ENCODE measurements around the gene PRKAR2B. TPM values are rescaled to one million over a fixed set of nuclear protein-coding genes. Genes with fewer than 3 reads are reported as not detected.

PRKAR2B gene
- total RNA-seq, 1 donor from 2014 or later, result 7.8 TPM

DNA sequence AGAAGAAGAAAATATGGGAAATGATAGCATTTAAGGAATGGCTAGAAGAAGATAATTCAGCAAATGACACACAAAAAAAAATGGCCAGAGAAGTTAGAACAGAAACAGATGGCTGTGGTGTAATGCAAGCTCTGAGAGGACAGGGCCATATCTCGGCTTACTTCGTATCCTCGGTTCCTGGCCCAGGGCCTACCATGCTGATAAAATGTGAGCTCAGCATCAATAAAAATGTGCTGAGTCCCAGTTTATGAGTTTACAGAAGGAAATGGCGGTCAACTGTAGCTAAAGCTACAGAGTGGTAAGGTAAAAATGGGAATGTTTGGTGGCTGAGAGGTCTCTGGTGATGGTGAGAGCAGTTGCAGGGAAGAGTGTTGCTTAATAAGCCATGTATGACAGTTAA, 165.1 kb downstream of the PRKAR2B start:
- H3K27me3 Mint-ChIP-seq (ENCODE audit: low read depth), result no peaks in the 10 kb centered on the region
- H3K27ac Mint-ChIP-seq, result no peak overlapping the region
- peaks cover 8% of the 10 kb centered on the region for H3K9me3 Mint-ChIP-seq
- peaks cover 31% of the 10 kb centered on the region for H3K36me3 Mint-ChIP-seq
- no peak for TF ChIP-seq CTCF (IDR thresholded peaks at IDR 0.05; ENCODE audit: unreplicated experiment)
- no peak overlapping the region for H3K4me3 Mint-ChIP-seq
- no peak for DNase-seq (ENCODE audit: low spot score in 2 of 2, unreplicated experiment in 2 of 2)
- peaks cover 2% of the 10 kb centered on the region for H3K4me1 Mint-ChIP-seq

GRCh38 chr7:107210400-107210799, 165.9 kb downstream of the PRKAR2B start:
- Mint-ChIP-seq H3K36me3 (peaks cover 30% of the 10 kb centered on the region), H3K27ac (no peak overlapping the region), H3K9me3 (peaks cover 13% of the 10 kb centered on the region), H3K4me1 (peaks cover 2% of the 10 kb centered on the region), H3K4me3 (no peak overlapping the region), H3K27me3 (ENCODE audit: low read depth) (no peaks in the 10 kb centered on the region)
- DNase-seq (ENCODE audit: low spot score in 2 of 2, unreplicated experiment in 2 of 2), result no peak
- no peak for TF ChIP-seq CTCF (IDR thresholded peaks at IDR 0.05; ENCODE audit: unreplicated experiment)

Other genes starting within 250 kb of the PRKAR2B start
- 0.07 to 0.11 TPM (median 0.09 TPM) in 3 replicates for gene PIK3CG, start 179.4 kb upstream of the PRKAR2B start, total RNA-seq
- 67.5 to 76.0 TPM (median 69.8 TPM) in 3 replicates for gene HBP1, start 124.3 kb downstream of the PRKAR2B start, total RNA-seq

Measured in mesothelial cell of epicardium (in vitro differentiated cells).